H1 (cell line): ENCODE results near the gene TAS1R1. TPM values are rescaled to one million over a fixed set of nuclear protein-coding genes. Genes with fewer than 3 reads are reported as not detected.

Experiments
- CTCF ChIA-PET: fragments of 300-600 bp; sonication (Branson Sonifier 250); formaldehyde crosslinking; loops from one replicate; lab custom pipeline; 2021; ENCODE audit not compliant: partially characterized antibody; lab: Charles Lee
- POLR2A ChIA-PET: fragments of 300-600 bp; sonication (Branson Sonifier 250); formaldehyde crosslinking; loops from one replicate; lab custom pipeline; 2021; ENCODE audit warnings: inconsistent platforms; ENCODE audit not compliant: partially characterized antibody; lab: Charles Lee
- DNase-seq, 2 experiments: peaks; one replicate each; pipeline versions ENCODE4 v3.0.0 to v3.0.0-alpha.2; 2010 to 2022; ENCODE audit warnings: low spot score in 2 of 2, low read depth in 1 of 2, mixed read lengths in 1 of 2
- FAIRE-seq: peaks from 2 replicates; lab custom pipeline; 2011; peaks lifted over from hg19 to GRCh38; lab: Jason Lieb, UNC
- H2AFZ ChIP-seq: 2 replicates; pipeline ENCODE4 v1.8.1; 2012; ENCODE audit warnings: low read length, inconsistent platforms
- H2AK5ac ChIP-seq: 2 replicates; pipeline ENCODE4 v1.6.1; 2013; ENCODE audit warnings: low read depth, low read length
- H2BK120ac ChIP-seq: replicated peaks from 2 replicates; pipeline ENCODE3; 2013; ENCODE audit warnings: low read depth, low read length, inconsistent platforms
- H2BK12ac ChIP-seq: 2 replicates; pipeline ENCODE4 v1.6.1; 2013; ENCODE audit warnings: low read depth, low read length
- H2BK15ac ChIP-seq: 2 replicates; pipeline ENCODE4 v1.6.1; 2013; ENCODE audit warnings: low read length
- H2BK20ac ChIP-seq: 2 replicates; pipeline ENCODE4 v1.6.1; 2013; ENCODE audit warnings: low read length
- H2BK5ac ChIP-seq: 2 replicates; pipeline ENCODE4 v1.6.1; 2013; ENCODE audit warnings: low read depth, low read length
- H3K14ac ChIP-seq: 2 replicates; pipeline ENCODE4 v1.6.1; 2013; ENCODE audit warnings: inconsistent platforms; ENCODE audit not compliant: insufficient read length
- H3K18ac ChIP-seq: 2 replicates; pipeline ENCODE4 v1.6.1; 2013; ENCODE audit warnings: low read length; ENCODE audit errors: extremely low read depth
- H3K23ac ChIP-seq: 2 replicates; pipeline ENCODE4 v1.6.1; 2013; ENCODE audit warnings: inconsistent platforms; ENCODE audit not compliant: insufficient read length
- H3K23me2 ChIP-seq: 2 replicates; pipeline ENCODE4 v1.6.1; 2013; ENCODE audit warnings: low read depth, low read length
- H3K27ac ChIP-seq: 2 replicates; pipeline ENCODE4 v1.6.1; 2011; ENCODE audit warnings: low read depth, low read length, inconsistent platforms
- H3K27me3 ChIP-seq, 4 experiments: replicated peaks in 1 of 4; 1 replicate in 1 of 4; 2 replicates in 3 of 4; pipeline versions ENCODE4 v1.6.1 to v1.8.1; 2011 to 2013; ENCODE audit warnings: low read length in 3 of 4, mild to moderate bottlenecking in 3 of 4, inconsistent platforms in 2 of 4, mixed read lengths in 2 of 4, moderate library complexity in 1 of 4; ENCODE audit not compliant: control insufficient read depth in 3 of 4, insufficient read depth in 3 of 4; ENCODE audit errors: extremely low read depth in 1 of 4
- H3K36me3 ChIP-seq, 4 experiments: 2 replicates each; pipeline versions ENCODE4 v1.6.1 to v1.8.1; 2011 to 2013; ENCODE audit warnings: mild to moderate bottlenecking in 4 of 4, low read length in 3 of 4, moderate library complexity in 2 of 4, control low read depth in 1 of 4, inconsistent platforms in 1 of 4; ENCODE audit not compliant: insufficient read depth in 4 of 4, control insufficient read depth in 2 of 4
- H3K4ac ChIP-seq: replicated peaks from 2 replicates; pipeline ENCODE3; 2013; ENCODE audit warnings: low read length, low read depth, mixed read lengths, inconsistent platforms; ENCODE audit not compliant: insufficient read length
- H3K4me1 ChIP-seq, 4 experiments: replicated peaks in 1 of 4; 1 replicate in 1 of 4; 2 replicates in 3 of 4; pipeline versions ENCODE4 v1.6.1 to v1.8.1; 2011 to 2013; ENCODE audit warnings: low read length in 3 of 4, inconsistent platforms in 2 of 4, mixed read lengths in 1 of 4; ENCODE audit not compliant: insufficient read depth in 4 of 4, control insufficient read depth in 3 of 4
- H3K4me2 ChIP-seq, 2 experiments: 2 replicates each; pipeline versions ENCODE4 v1.6.1 to v1.8.1; 2011 to 2013; ENCODE audit warnings: low read depth in 2 of 2, low read length in 2 of 2, control low read depth in 1 of 2, inconsistent platforms in 1 of 2, mild to moderate bottlenecking in 1 of 2; ENCODE audit not compliant: insufficient read depth in 1 of 2
- H3K4me3 ChIP-seq, 4 experiments: fragments of 200-600, 300-600 bp in 1 of 4; sonication (generic), shearing (Covaris generic), sonication (Bioruptor Twin) in 1 of 4; 2 replicates each; pipeline versions ENCODE4 v1.5.1 to v1.8.1; 2011 to 2016; ENCODE audit warnings: low read length in 4 of 4, low read depth in 3 of 4, control low read depth in 2 of 4, inconsistent platforms in 2 of 4, mild to moderate bottlenecking in 2 of 4, mixed read lengths in 1 of 4, moderate library complexity in 1 of 4; ENCODE audit not compliant: insufficient read depth in 2 of 4; ENCODE audit errors: extremely low read depth in 1 of 4
- H3K56ac ChIP-seq: replicated peaks from 2 replicates; pipeline ENCODE3; 2013; ENCODE audit warnings: low read depth, mild to moderate bottlenecking, mixed read lengths, low read length, inconsistent platforms; ENCODE audit not compliant: insufficient read length
- H3K79me1 ChIP-seq: 2 replicates; pipeline ENCODE4 v1.6.1; 2013; ENCODE audit warnings: low read depth, low read length, control low read depth
- H3K79me2 ChIP-seq, 2 experiments: 2 replicates each; pipeline versions ENCODE4 v1.6.1 to v1.8.1; 2012 to 2013; ENCODE audit warnings: low read length in 2 of 2, mild to moderate bottlenecking in 2 of 2, inconsistent platforms in 1 of 2; ENCODE audit not compliant: insufficient read depth in 2 of 2, control insufficient read depth in 1 of 2
- H3K9ac ChIP-seq, 4 experiments: replicated peaks in 1 of 4; 1 replicate in 1 of 4; 2 replicates in 3 of 4; pipeline versions ENCODE4 v1.6.1 to v1.8.1; 2011 to 2013; ENCODE audit warnings: low read depth in 3 of 4, low read length in 3 of 4, control low read depth in 2 of 4, mild to moderate bottlenecking in 2 of 4, moderate library complexity in 2 of 4, inconsistent platforms in 1 of 4; ENCODE audit errors: extremely low read depth in 1 of 4
- H3K9me3 ChIP-seq, 2 experiments: 2 replicates each; pipeline versions ENCODE4 v1.6.1 to v1.8.1; 2012 to 2013; ENCODE audit warnings: mild to moderate bottlenecking in 2 of 2, moderate library complexity in 2 of 2, control low read depth in 1 of 2, inconsistent platforms in 1 of 2, low read depth in 1 of 2, low read length in 1 of 2, mixed read lengths in 1 of 2; ENCODE audit not compliant: insufficient read depth in 2 of 2
- H4K20me1 ChIP-seq, 2 experiments: replicated peaks in 1 of 2; 2 replicates each; pipeline versions ENCODE3 to v1.8.1; 2011 to 2013; ENCODE audit warnings: inconsistent platforms in 2 of 2, low read length in 2 of 2, mild to moderate bottlenecking in 1 of 2; ENCODE audit not compliant: insufficient read depth in 2 of 2, control insufficient read depth in 1 of 2
- H4K5ac ChIP-seq: 2 replicates; pipeline ENCODE4 v1.6.1; 2013; ENCODE audit warnings: low read length, low read depth, mixed read lengths, inconsistent platforms; ENCODE audit not compliant: insufficient read length
- H4K8ac ChIP-seq: 2 replicates; pipeline ENCODE4 v1.8.0; 2013; ENCODE audit warnings: mild to moderate bottlenecking, moderate library complexity, low read length, inconsistent platforms; ENCODE audit not compliant: insufficient read depth; ENCODE audit errors: extremely low read depth
- H4K91ac ChIP-seq: replicated peaks from 2 replicates; pipeline ENCODE3; 2013; ENCODE audit warnings: low read length, mixed read lengths, inconsistent platforms; ENCODE audit not compliant: insufficient read length
- ASH2L ChIP-seq: fragments of 200-600, 300-600 bp; sonication (generic); IDR thresholded peaks from one replicate; pipeline ENCODE4 v1.7.1; 2017; ENCODE audit warnings: low read length
- GTF2F1 ChIP-seq: IDR thresholded peaks from 2 replicates; pipeline ENCODE4 v1.6.1; 2012; ENCODE audit warnings: low read depth, low read length, improper control_type of control experiment, borderline replicate concordance
- SP4 ChIP-seq: IDR thresholded peaks from 2 replicates; pipeline ENCODE4 v1.6.1; 2012; ENCODE audit warnings: low read length, inconsistent platforms
- WGBS, 2 experiments: shearing (Covaris generic) in 1 of 2; methylation state at CpG; one replicate each; pipeline versions ENCODE4 v1.1.6 to v1.1.7; 2013 to 2015; ENCODE audit warnings: low lambda C conversion rate in 2 of 2, mixed read lengths in 2 of 2, inconsistent platforms in 1 of 2, low coverage in 1 of 2, missing lambda C conversion rate in 1 of 2; ENCODE audit not compliant: insufficient replicate concordance in 2 of 2, insufficient coverage in 1 of 2, insufficient read length in 1 of 2; ENCODE audit errors: extremely low coverage in 1 of 2, missing lambda C conversion rate in 1 of 2; 5-methylcytosine and 5-hydroxymethylcytosine counted together
- polyA plus RNA-seq, 7 experiments: library from polyadenylated mRNA; depleted of rRNA in 3 of 7; stranded (reverse) in 5 of 7; unstranded in 2 of 7; fragments of >200 nt in 5 of 7; fragments of 200-250 nt in 2 of 7; gene quantifications; 1 replicate in 5 of 7; 2 replicates in 1 of 7; 4 replicates in 1 of 7; pipeline versions ENCODE4 v1.2.1 to v1.2.3, GENCODE V29; 2011 to 2013; ENCODE audit warnings: missing spikeins in 2 of 7, mixed read lengths in 2 of 7
- total RNA-seq: library from RNA; stranded (reverse); fragmentation: NEBNext Ultra II Directional; extraction: Animal tissue kit (Norgen Biotek cat#: 25700); gene quantifications from 2 replicates; pipeline ENCODE4 v1.2.1, GENCODE V29; 2021

Gene TAS1R1
- total and polyA plus RNA-seq, 2 of the 8 experiments (the other 6 are each of a cell fraction or from before 2014, with no cell fraction given): 0.26 TPM; not detected in 1

DNA sequence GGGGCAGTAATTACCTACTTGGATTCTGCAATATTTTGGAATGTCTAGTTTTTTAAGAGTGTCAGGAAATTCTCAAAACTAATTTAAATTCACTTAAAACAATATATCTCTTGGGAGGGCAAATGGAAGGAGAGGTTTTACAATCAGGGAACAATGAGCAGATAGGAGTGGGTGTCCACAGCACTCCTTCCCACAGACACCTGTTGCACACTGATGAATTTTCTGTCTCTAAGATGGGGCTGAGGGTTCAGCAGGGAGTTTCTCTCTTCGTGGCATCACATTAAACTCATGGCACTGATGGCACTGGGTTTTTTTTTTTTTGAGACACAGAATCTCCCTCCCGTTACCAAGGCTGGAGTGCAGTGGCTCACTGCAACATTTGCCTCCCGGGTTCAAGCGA is 63.9 kb downstream of the TAS1R1 start:
- Histone ChIP-seq H3K18ac (no peak overlapping the region), H3K14ac (no peak overlapping the region)
- WGBS, 2 experiments: 95% methylated on average over 4 of the region's 4 CpGs; no CpG with 5 or more reads in 1 of the 2 experiments

More for the DNA sequence above, 63.9 kb downstream of the TAS1R1 start:
- Histone ChIP-seq H3K4me1 (no peaks in the 10 kb centered on the region), H3K4ac (no peak overlapping the region), H3K9ac (no peak overlapping the region), H3K23me2 (0 out of 2 replicates have a peak, but pooled peaks cover 3% of the 10 kb centered on the region), H3K27me3 (no peaks in the 10 kb centered on the region), H4K5ac (no peak overlapping the region), H3K79me2 (peaks cover 12 to 71% of the 10 kb centered on the region in 2 experiments), H4K91ac (no peak overlapping the region), H3K4me2 (no peak overlapping the region), H2AK5ac (no peak overlapping the region), H4K8ac (no peak overlapping the region), H2AFZ (no peak overlapping the region), H2BK5ac (no peak overlapping the region), H4K20me1 (peaks cover 16 to 26% of the 10 kb centered on the region in 2 experiments), H2BK20ac (no peak overlapping the region), H3K79me1 (peaks cover 8% of the 10 kb centered on the region), H2BK15ac (no peak overlapping the region), H3K23ac (no peak overlapping the region), H3K4me3 (no peak overlapping the region), H2BK120ac (no peak overlapping the region), H3K27ac (no peak overlapping the region), H3K9me3 (no peaks in the 10 kb centered on the region), H3K56ac (no peak overlapping the region), H2BK12ac (no peak overlapping the region), H3K36me3 (peaks cover 17 to 67% (median 34%) of the 10 kb centered on the region in 4 experiments)
- ChIA-PET POLR2A (interaction anchor here (0.7 to 14.3 kb wide), 3 partner anchors 14 to 19 kb away, joined by 3 to 175 read pairs (median 4); partner anchors contain the start of gene KLHL21), CTCF (interaction anchor here (1.1 to 2.3 kb wide), 4 partner anchors 9 to 28 kb away, joined by 3 to 6 read pairs (median 3); no protein-coding TSS in a partner anchor)
- FAIRE-seq: no peak
- TF ChIP-seq GTF2F1 (no peak), ASH2L (no peak), SP4 (no peak)
- DNase-seq: no peak
